ENCODE measurements around the gene SATL1. TPM values are rescaled to one million over a fixed set of nuclear protein-coding genes. Genes with fewer than 3 reads are reported as not detected.
"Not testable (repeated sequence)": the region's sequence is repeated elsewhere in the genome, so short reads cannot be mapped to it uniquely, and the experiment has no call there.

Gene SATL1
- total RNA-seq, 1 donor from 2014 or later, result 0.06 TPM

DNA sequence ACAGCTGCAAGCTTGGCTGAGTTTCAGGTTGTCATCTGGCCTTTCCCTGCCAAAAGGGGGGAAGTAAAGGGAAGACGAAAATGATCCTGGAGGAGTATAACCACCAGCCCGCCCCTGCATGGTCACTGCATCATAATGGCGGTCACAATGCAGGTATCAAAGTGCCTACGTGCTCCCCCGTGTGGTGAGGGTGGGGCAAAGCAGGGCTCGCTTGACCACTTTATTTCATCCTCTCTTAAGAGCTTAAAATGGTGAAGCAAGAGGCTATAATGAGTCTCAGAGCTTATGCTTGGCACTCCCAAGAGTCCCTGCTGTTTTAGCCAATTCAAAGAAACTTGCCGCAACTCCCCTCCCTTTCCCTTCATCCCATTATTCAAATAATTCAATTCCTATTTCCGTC is 134.3 kb downstream of the SATL1 start:
- no peak for DNase-seq (ENCODE audit: extremely low read depth, low read depth, low spot score)

DNA sequence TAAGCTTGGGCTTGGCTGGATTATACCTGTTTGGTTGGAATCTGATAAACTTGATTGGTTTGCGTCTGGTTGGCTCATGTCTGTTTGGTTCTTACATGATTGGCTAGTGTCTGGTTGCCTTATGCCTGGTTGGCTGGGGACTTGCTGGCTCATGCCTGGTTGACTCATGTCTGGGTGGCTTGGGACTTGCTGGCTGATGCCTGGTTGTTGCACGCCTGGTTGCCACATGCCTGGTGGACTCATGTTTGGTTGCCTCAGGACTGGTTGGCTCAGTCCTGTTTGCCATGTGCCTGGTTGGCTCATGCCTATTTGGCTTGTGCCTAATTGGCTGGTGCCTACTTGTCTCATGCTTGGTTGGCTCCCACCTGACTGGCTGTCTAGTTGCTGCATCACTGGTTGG is 135.4 kb downstream of the SATL1 start:
- no peak for DNase-seq (ENCODE audit: extremely low read depth, low read depth, low spot score)

DNA sequence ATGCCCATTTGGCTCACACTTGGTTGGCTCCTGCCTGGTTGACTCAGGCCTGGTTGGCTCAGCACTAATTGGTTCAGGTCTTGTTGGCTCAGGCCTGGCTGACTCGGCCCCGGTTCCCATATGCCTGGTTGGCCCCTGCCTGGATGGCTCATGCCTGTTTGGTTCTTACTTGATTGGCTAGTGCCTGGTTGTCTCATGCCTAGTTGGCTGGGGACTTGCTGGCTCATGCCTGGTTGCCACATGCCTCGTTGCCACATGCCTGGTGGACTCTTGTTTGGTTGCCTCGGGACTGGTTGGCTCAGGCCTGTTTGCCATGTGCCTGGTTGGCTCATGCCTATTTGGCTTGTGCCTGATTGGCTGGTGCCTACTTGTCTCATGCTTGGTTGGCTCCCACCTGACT is 136.2 kb downstream of the SATL1 start:
- DNase-seq (ENCODE audit: extremely low read depth, low read depth, low spot score), result no peak

DNA sequence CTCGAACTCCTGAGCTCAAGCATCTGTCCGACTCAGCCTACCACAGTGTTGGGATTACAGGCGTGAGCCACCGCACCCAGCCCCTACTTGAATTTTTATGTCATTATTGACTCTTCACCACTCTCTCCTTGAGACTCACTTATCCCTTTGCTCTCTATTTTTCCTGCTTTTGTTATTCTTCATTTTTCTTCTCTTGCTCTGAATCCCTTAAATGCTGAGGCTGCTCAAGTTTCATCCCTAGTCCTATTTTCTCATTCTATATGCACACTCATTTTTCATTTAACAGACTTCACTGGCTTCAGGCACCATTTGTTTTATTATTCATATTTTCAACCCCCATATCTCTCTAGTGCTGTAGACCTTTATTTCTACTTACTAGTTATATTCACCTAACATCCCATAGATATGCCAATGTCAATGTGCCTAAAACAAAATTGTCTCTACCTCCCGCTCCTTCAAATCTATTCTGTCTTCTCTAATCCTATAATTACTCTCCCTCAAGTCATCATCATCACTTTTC is 154.2 kb downstream of the SATL1 start:
- DNase-seq (ENCODE audit: extremely low read depth, low read depth, low spot score), result no peak

DNA sequence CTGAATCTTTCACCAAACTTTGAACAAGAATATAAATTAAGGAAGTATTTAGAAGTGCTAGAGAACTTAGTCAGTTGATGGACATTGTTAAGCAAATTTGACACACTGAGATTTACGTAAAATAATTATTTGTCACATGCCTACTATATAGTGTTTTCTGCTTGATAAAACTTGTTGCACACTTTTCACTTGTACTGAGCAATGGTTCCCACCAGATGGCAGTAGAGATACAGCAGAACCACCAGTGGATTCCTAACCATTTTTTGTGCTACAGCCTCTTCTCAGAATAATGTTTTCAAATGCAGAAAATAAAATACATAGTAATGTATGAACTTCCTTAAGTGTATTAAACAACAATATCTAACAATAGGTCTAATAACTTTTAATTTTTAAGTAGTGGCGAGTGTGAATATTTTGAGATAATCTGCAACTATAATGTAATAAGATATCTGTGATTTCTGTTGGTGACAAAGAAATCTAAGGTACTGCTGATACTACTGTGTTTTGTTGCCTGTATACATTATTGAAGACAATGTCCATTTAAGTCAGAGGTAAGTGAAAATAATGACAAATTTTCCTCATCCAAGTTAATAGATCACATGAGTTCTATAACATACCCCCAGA is 158.7 kb downstream of the SATL1 start:
- peak; percentile 9 for DNase-seq (ENCODE audit: extremely low read depth, low read depth, low spot score)

DNA sequence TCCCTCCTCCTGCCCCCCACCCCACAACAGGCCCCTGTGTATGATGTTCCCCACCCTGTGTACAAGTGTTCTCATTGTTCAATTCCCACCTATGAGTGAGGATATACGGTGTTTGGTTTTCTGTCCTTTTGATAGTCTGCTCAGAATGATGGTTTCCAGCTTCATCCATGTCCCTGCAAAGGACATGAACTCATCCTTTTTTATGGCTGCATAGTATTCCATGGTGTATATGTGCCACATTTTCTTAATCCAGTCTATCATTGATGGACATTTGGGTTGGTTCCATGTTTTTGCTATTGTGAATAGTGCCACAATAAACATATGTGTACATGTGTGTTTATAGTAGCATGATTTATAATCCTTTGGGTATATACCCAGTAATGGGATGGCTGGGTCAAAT is 166.3 kb downstream of the SATL1 start:
- DNase-seq (ENCODE audit: extremely low read depth, low read depth, low spot score), result not testable (repeated sequence)

DNA sequence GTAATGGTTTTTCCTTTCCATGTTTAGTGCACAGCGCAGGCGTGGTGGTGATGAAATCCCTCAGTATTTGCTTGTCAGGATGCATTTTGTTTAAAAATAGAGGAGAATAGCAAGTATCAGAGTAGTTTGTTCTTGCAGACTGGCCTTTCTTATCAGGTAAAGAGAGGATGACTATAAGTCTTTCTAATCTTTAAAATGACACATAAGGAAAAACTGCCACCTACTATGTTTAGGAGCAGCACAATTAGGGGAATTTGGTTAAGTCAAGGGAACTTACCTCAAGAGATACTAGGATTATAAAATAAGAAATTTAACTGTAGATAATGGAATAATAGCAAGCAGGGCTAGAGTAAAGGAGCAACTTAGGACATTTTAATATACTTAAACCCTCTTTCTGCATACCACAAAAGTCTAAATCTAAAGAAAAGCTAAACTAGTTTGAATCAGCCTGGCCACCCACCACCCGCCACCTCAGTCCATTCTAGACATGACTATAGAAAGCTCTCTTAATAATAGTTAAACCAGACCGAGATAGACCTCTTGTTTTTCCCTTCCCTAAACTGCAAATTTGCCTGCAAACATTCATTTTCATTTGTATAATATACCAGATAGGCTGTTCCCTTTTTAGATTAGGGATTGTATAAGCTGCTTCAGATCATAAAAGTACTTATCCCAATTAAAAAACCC is 177.9 kb downstream of the SATL1 start:
- no peak for DNase-seq (ENCODE audit: extremely low read depth, low read depth, low spot score)

DNA sequence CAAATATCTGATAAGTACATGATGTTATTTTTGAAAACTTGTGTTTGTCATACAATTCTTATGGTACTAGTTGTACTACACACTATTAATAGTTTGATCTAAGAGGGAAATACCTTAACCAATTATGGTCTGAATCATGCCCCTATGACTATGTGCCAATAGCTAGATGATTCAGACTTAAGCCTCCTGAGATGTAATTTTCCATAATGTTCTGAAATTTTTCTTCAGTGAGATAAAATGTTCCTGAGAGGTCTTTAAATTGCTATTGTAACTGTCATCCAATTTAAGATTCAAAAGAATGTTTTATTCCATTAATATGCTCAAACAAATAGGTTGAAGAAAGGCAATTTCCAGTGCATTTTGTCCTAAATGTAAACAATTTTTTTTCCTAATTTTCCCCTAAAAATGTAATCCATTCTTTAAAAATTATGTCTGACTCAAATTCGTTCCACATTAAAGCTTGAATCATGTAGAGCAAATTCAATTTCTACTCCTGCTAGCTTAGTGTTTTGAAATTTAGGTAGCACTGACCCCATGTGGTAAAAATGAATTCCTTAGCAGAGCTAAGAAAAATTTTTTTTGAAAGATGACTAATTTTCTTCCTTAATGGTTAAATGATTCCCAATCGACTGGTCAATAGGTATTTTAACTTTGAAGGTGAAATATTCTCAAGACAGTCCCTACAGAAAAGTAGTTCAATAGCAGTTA is 190.8 kb downstream of the SATL1 start:
- peak; percentile 14 for DNase-seq (ENCODE audit: extremely low read depth, low read depth, low spot score)

DNA sequence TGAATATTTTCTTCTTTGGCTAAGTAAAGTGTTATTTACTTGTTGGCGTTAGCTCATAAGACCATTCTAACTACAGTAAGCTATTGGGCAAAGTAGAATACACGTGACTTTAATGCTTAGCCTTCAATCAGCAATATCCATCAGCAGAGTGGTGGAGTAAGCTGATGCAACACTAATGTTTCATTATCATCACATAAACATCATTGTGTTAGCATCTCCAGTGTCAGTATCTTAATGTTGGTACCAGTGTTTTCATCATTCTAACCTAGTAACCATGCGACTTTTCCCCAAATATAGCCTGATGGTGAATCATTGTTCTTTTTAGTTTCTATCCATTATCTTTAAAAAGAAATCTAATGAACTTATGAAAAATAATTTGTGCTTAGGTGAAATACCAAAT is 191.4 kb downstream of the SATL1 start:
- no peak for DNase-seq (ENCODE audit: extremely low read depth, low read depth, low spot score)

DNA sequence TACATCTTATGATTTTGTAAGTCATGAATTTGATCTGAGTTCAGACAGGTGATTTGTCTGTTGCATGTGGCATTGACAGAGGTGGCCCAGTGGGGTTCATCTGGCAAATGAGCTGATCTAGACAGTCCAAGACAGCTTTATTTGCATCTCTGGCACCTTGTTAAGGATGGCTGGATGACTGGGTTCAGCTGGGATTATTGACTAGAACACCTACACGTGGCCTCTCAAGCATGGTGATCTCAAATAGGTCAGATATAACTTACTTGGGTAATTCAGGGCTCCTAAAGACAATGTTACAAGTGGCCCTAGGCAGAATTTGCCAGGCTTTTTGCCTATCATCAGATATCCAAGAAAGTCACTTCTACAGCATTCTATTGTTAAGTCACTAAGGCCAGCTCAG is 192.0 kb downstream of the SATL1 start:
- DNase-seq (ENCODE audit: extremely low read depth, low read depth, low spot score), result no peak

Other genes starting within 250 kb of the SATL1 start
- 8.7 and 9.3 TPM in 2 replicates for gene APOOL, start 239.9 kb downstream of the SATL1 start, total RNA-seq
- 1.4 and 3.3 TPM in 2 replicates for gene ZNF711, start 212 bp upstream of the SATL1 start, total RNA-seq
- not detected in 2 replicates for gene POF1B, start 135.9 kb upstream of the SATL1 start, total RNA-seq

Measured in glomerular endothelial cell (primary cell).